NB4 (cell line): Measurements from ENCODE around the gene CETP.

Source experiments
- CTCF ChIP-seq: IDR thresholded peaks from one replicate; pipeline ENCODE4 v1.5.1; 2012; ENCODE audit warnings: low read depth, low read length
- MYC ChIP-seq: IDR thresholded peaks from 2 replicates; pipeline ENCODE4 v1.6.1; 2011; ENCODE audit warnings: low read depth, low read length
- POLR2A ChIP-seq: IDR thresholded peaks from 2 replicates; pipeline ENCODE4 v1.6.1; 2011; ENCODE audit warnings: mild to moderate bottlenecking; ENCODE audit not compliant: insufficient read length; ENCODE audit errors: extremely low read depth
- TF ChIP-seq, protein P1 (sequence below): IDR thresholded peaks from 2 replicates; pipeline ENCODE4 v1.6.1; 2011; ENCODE audit warnings: low read depth, low read length

DNA sequence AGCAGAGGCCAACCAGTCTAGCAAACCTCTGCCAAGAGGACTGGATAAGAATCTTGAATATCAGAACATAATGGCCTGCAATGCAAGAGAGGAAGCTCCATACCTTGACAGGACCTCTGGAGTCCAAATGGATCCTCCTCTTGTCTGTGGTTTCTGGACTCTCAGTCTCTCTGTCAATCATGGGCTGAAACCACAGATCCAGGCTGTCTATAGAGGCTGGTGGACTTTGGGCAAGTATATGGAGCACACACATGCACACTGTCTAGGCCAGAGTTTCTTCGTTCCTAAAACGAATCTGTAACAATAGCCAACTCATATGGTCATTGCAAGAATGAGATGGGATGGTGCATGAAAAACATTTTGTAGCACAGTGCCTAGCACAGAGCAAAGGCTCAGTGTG, 65.3 kb downstream of the CETP start:
- TF ChIP-seq CTCF (no peak), POLR2A (no peak), MYC (no peak)
- TF ChIP-seq, protein P1, sequence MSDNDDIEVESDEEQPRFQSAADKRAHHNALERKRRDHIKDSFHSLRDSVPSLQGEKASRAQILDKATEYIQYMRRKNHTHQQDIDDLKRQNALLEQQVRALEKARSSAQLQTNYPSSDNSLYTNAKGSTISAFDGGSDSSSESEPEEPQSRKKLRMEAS = no peak
